HepG2 (cell line): Measurements from ENCODE around the gene SPTY2D1. TPM values are rescaled to one million over a fixed set of nuclear protein-coding genes. Genes with fewer than 3 reads are reported as not detected.

Experiments
- ATAC-seq: fragments of 200-7000 bp; cut with Tn5 transposase; 3 replicates; pipeline ENCODE4 v1.9.1; 2020; ENCODE audit warnings: mild to moderate bottlenecking, moderate library complexity
- BruUV-seq: library from RNA; stranded (reverse); fragments of 400-500 nt; replicated peaks from 2 replicates; lab custom pipeline; 2021; lab: Mats Ljungman, UMichigan
- CTCF ChIA-PET: fragments of 300-600 bp; formaldehyde crosslinking; extraction: SDS; loops from one replicate; lab custom pipeline; 2021; ENCODE audit warnings: low total read pairs, inconsistent platforms, low intra/inter-chr PET ratio; lab: Yijun Ruan, JAX
- POLR2A ChIA-PET: fragments of 350-600 bp; sonication (Branson Sonifier 250); formaldehyde crosslinking; loops from one replicate; lab custom pipeline; 2020; ENCODE audit warnings: antibody characterized with exemption, inconsistent platforms; lab: Yijun Ruan, JAX
- DNase-seq: peaks from one replicate; pipeline ENCODE4 v3.0.0-alpha.2; 2015; ENCODE audit warnings: low spot score
- FAIRE-seq: peaks from 3 replicates; lab custom pipeline; 2011; peaks lifted over from hg19 to GRCh38; lab: Jason Lieb, UNC
- H2AFZ ChIP-seq: one replicate; pipeline ENCODE4 v1.6.1; 2011; ENCODE audit warnings: low read length, inconsistent platforms
- H3K27ac ChIP-seq: fragments of 300-600 bp; 3 replicates; pipeline ENCODE4 v1.8.0; 2011; ENCODE audit warnings: mixed run types, mild to moderate bottlenecking, mixed read lengths, low read length, inconsistent platforms; ENCODE audit not compliant: insufficient read depth; ENCODE audit errors: extremely low read length
- H3K27me3 ChIP-seq, 2 experiments: fragments of 200-600 bp in 1 of 2; 2 replicates in 1 of 2; 3 replicates in 1 of 2; pipeline versions ENCODE4 v1.6.0 to v1.8.0; 2011; ENCODE audit warnings: low read length in 2 of 2, mild to moderate bottlenecking in 2 of 2, moderate library complexity in 2 of 2, inconsistent platforms in 1 of 2; ENCODE audit not compliant: insufficient read depth in 2 of 2, control insufficient read depth in 1 of 2
- H3K36me3 ChIP-seq, 2 experiments: fragments of 200-600 bp in 1 of 2; replicated peaks in 1 of 2; 2 replicates in 1 of 2; 3 replicates in 1 of 2; pipeline versions ENCODE4 v1.5.1 to v1.8.0; 2011; ENCODE audit warnings: low read length in 2 of 2, inconsistent platforms in 1 of 2; ENCODE audit not compliant: insufficient read depth in 2 of 2, control insufficient read depth in 1 of 2
- H3K4me1 ChIP-seq: 2 replicates; pipeline ENCODE4 v1.5.1; 2012; ENCODE audit warnings: low read length, inconsistent platforms; ENCODE audit not compliant: insufficient read depth
- H3K4me2 ChIP-seq: 2 replicates; pipeline ENCODE4 v1.6.0; 2011; ENCODE audit warnings: low read depth, low read length, inconsistent platforms
- H3K4me3 ChIP-seq, 3 experiments: fragments of 200-600 bp in 1 of 3; sonication (generic), shearing (Covaris generic) in 1 of 3; replicated peaks in 1 of 3; 2 replicates each; pipeline ENCODE4 v1.5.1; 2011 to 2016; ENCODE audit warnings: low read length in 3 of 3, inconsistent platforms in 2 of 3, low read depth in 2 of 3, mild to moderate bottlenecking in 2 of 3, control low read depth in 1 of 3, mixed read lengths in 1 of 3; ENCODE audit not compliant: insufficient read depth in 1 of 3
- H3K79me2 ChIP-seq: one replicate; pipeline ENCODE4 v1.6.1; 2011; ENCODE audit warnings: low read length, inconsistent platforms; ENCODE audit not compliant: insufficient read depth
- H3K9ac ChIP-seq: 2 replicates; pipeline ENCODE4 v1.6.0; 2011; ENCODE audit warnings: mild to moderate bottlenecking, low read depth, low read length, inconsistent platforms; ENCODE audit not compliant: insufficient read depth
- H3K9me3 ChIP-seq: 2 replicates; pipeline ENCODE4 v1.5.1; 2012; ENCODE audit warnings: mild to moderate bottlenecking, low read length
- H4K20me1 ChIP-seq: 2 replicates; pipeline ENCODE4 v1.6.0; 2011; ENCODE audit warnings: inconsistent platforms, mild to moderate bottlenecking, low read length, moderate library complexity; ENCODE audit not compliant: insufficient read depth
- BCL6 ChIP-seq: IDR thresholded peaks from 2 replicates; pipeline ENCODE4 v1.6.1; 2016; ENCODE audit warnings: missing genetic modification reagents, missing compliant biosample characterization
- FOXC1 ChIP-seq: sonication (generic); formaldehyde crosslinking; IDR thresholded peaks from 2 replicates; pipeline ENCODE4 v1.8.0; 2022; ENCODE audit warnings: mild to moderate bottlenecking, missing genetic modification reagents, borderline replicate concordance
- PAWR ChIP-seq: sonication (generic); formaldehyde crosslinking; IDR thresholded peaks from 2 replicates; pipeline ENCODE4 v1.4.0; 2020; ENCODE audit warnings: missing genetic modification reagents, mild to moderate bottlenecking, borderline replicate concordance
- SETDB1 ChIP-seq: sonication (generic); formaldehyde crosslinking; IDR thresholded peaks from 2 replicates; pipeline ENCODE4 v1.5.1; 2020; ENCODE audit warnings: missing genetic modification reagents, mild to moderate bottlenecking, borderline replicate concordance
- TARDBP ChIP-seq: sonication (generic); formaldehyde crosslinking; IDR thresholded peaks from 2 replicates; pipeline ENCODE4 v1.8.0; 2022; ENCODE audit warnings: mild to moderate bottlenecking, missing genetic modification reagents
- TOPORS ChIP-seq: sonication (generic); formaldehyde crosslinking; IDR thresholded peaks from 2 replicates; pipeline ENCODE4 v1.8.0; 2023; ENCODE audit warnings: mild to moderate bottlenecking, missing genetic modification reagents
- ZNF12 ChIP-seq: sonication (generic); formaldehyde crosslinking; IDR thresholded peaks from 2 replicates; pipeline ENCODE4 v1.5.0; 2020; ENCODE audit warnings: missing genetic modification reagents
- ZNF235 ChIP-seq: sonication (generic); formaldehyde crosslinking; IDR thresholded peaks from 2 replicates; pipeline ENCODE4 v1.8.1; 2023; ENCODE audit warnings: mild to moderate bottlenecking, missing genetic modification reagents, borderline replicate concordance
- ZNF432 ChIP-seq: sonication (generic); formaldehyde crosslinking; IDR thresholded peaks from 2 replicates; pipeline ENCODE4 v1.5.0; 2020; ENCODE audit warnings: missing genetic modification reagents, mild to moderate bottlenecking, borderline replicate concordance
- WGBS: methylation state at CpG from one replicate; pipeline ENCODE4 v1.1.6; 2017; ENCODE audit warnings: low lambda C conversion rate; 5-methylcytosine and 5-hydroxymethylcytosine counted together
- in situ Hi-C: cut with HindIII; loops from 2 replicates; pipeline ENCODE4 v1.10.0; 2017; ENCODE audit warnings: low pct_unique_long_range_greater_than_20kb; ENCODE audit not compliant: extremely low pct_ligation_motif_present
- intact Hi-C: fragments of 100-400 bp; cut with micrococcal nuclease; formaldehyde crosslinking; loops from one replicate; pipeline ENCODE4 v1.10.0; 2022; ENCODE audit not compliant: unreplicated experiment
- polyA plus RNA-seq, 8 experiments: library from polyadenylated mRNA; depleted of rRNA in 3 of 8; stranded (reverse) in 7 of 8; unstranded in 1 of 8; fragments of >200 nt; fragmentation: Illumina TruSeq in 4 of 8; extraction: Trizol in 4 of 8; gene quantifications; 2 replicates each; pipeline versions ENCODE4 v1.2.1 to v1.2.3, GENCODE V29; 2011 to 2016; ENCODE audit warnings: low read depth in 4 of 8, missing spikeins in 1 of 8, mixed read lengths in 1 of 8; ENCODE audit not compliant: insufficient read depth in 1 of 8
- total RNA-seq, 5 experiments: library from RNA; depleted of rRNA; stranded (reverse); fragments of >200 nt; fragmentation: Illumina TruSeq; extraction: Trizol; gene quantifications; 2 replicates each; pipeline ENCODE4 v1.2.3, GENCODE V29; 2016; ENCODE audit warnings: low read depth in 1 of 5
- TF ChIP-seq, protein P1 (sequence below): fragments of 450-650 bp; IDR thresholded peaks from 2 replicates; pipeline ENCODE4 v1.6.1; 2017; ENCODE audit warnings: mild to moderate bottlenecking
- TF ChIP-seq, protein P2 (sequence below): sonication (generic); formaldehyde crosslinking; IDR thresholded peaks from 2 replicates; pipeline ENCODE4 v1.4.0; 2020; ENCODE audit warnings: missing genetic modification reagents, mild to moderate bottlenecking, borderline replicate concordance
- TF ChIP-seq, protein P3 (sequence below): sonication (generic); formaldehyde crosslinking; conservative IDR thresholded peaks from 2 replicates; pipeline ENCODE4 v1.4.0; 2020; ENCODE audit warnings: missing genetic modification reagents
- TF ChIP-seq, protein P4 (sequence below): sonication (generic); formaldehyde crosslinking; IDR thresholded peaks from 2 replicates; pipeline ENCODE4 v1.4.0; 2020; ENCODE audit warnings: missing genetic modification reagents

SPTY2D1 gene
- total and polyA plus RNA-seq, 2 of the 13 experiments (the other 11 are each of a cell fraction or from before 2014, with no cell fraction given) = 6.9 to 14.8 TPM

DNA sequence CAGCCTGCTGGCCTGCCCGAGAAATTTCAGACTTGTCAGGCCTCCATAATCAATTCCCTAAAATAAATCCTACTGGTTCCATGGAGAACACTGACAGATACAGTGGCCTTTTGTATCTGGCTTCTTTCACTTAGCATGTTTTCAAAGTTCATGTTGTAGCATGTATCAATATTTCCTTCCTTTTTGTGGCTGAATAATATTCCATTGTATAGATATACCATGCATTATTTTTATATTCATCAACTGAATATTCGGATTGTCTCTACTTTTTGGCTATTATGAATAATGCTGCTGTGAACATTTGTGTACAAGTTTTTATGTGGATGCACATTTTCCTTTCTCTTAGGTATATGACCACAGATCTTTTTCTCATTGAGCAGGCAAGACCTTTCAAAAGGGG, 10.4 kb downstream of the SPTY2D1 start:
- no peak overlapping the region for H3K27ac ChIP-seq
- DNase-seq (no peak), FAIRE-seq (no peak), ATAC-seq (no peak)
- ChIA-PET POLR2A (interaction anchor here (1.0 kb wide), 1 partner anchor 11 kb away, joined by 3 read pairs; the partner anchor contains the start of gene SPTY2D1), CTCF (no interaction called here)
- H3K27me3 ChIP-seq = no peaks in the 10 kb centered on the region
- BruUV-seq = no TSS peak
- H3K9me3 ChIP-seq = no peaks in the 10 kb centered on the region
- intact Hi-C loops (no loop called here), in situ Hi-C loops (no loop called here)
- H4K20me1 ChIP-seq = no peaks in the 10 kb centered on the region; the same call in 1 of the 2 replicates
- no peak overlapping the region for H3K9ac ChIP-seq
- H2AFZ ChIP-seq = no peak overlapping the region
- 98% methylated on average over 2 of the region's 2 CpGs for WGBS
- no peaks in the 10 kb centered on the region; a peak in 1 of 5 replicates for H3K36me3 ChIP-seq
- no peak overlapping the region for H3K4me2 ChIP-seq
- no peaks in the 10 kb centered on the region for H3K4me1 ChIP-seq
- no peak for TF ChIP-seq ZNF12 (CRISPR knock-in tag)
- TF ChIP-seq, protein P1, sequence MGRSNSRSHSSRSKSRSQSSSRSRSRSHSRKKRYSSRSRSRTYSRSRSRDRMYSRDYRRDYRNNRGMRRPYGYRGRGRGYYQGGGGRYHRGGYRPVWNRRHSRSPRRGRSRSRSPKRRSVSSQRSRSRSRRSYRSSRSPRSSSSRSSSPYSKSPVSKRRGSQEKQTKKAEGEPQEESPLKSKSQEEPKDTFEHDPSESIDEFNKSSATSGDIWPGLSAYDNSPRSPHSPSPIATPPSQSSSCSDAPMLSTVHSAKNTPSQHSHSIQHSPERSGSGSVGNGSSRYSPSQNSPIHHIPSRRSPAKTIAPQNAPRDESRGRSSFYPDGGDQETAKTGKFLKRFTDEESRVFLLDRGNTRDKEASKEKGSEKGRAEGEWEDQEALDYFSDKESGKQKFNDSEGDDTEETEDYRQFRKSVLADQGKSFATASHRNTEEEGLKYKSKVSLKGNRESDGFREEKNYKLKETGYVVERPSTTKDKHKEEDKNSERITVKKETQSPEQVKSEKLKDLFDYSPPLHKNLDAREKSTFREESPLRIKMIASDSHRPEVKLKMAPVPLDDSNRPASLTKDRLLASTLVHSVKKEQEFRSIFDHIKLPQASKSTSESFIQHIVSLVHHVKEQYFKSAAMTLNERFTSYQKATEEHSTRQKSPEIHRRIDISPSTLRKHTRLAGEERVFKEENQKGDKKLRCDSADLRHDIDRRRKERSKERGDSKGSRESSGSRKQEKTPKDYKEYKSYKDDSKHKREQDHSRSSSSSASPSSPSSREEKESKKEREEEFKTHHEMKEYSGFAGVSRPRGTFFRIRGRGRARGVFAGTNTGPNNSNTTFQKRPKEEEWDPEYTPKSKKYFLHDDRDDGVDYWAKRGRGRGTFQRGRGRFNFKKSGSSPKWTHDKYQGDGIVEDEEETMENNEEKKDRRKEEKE = no peak
- no peak for TF ChIP-seq ZNF235
- no peak for TF ChIP-seq SETDB1 (CRISPR knock-in tag)
- TF ChIP-seq, protein P2, sequence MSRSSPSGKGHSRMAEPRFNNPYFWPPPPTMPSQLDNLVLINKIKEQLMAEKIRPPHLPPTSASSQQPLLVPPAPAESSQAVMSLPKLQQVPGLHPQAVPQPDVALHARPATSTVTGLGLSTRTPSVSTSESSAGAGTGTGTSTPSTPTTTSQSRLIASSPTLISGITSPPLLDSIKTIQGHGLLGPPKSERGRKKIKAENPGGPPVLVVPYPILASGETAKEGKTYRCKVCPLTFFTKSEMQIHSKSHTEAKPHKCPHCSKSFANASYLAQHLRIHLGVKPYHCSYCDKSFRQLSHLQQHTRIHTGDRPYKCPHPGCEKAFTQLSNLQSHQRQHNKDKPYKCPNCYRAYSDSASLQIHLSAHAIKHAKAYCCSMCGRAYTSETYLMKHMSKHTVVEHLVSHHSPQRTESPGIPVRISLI (CRISPR knock-in tag) = no peak
- TF ChIP-seq BCL6 = no peak
- no peak for TF ChIP-seq FOXC1
- TF ChIP-seq ZNF432 = no peak
- TF ChIP-seq PAWR (CRISPR knock-in tag) = no peak
- no peak for TF ChIP-seq TARDBP (CRISPR knock-in tag)
- TF ChIP-seq, protein P3, sequence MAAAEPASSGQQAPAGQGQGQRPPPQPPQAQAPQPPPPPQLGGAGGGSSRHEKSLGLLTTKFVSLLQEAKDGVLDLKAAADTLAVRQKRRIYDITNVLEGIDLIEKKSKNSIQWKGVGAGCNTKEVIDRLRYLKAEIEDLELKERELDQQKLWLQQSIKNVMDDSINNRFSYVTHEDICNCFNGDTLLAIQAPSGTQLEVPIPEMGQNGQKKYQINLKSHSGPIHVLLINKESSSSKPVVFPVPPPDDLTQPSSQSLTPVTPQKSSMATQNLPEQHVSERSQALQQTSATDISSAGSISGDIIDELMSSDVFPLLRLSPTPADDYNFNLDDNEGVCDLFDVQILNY (CRISPR knock-in tag) = no peak
- no peak for TF ChIP-seq TOPORS (CRISPR knock-in tag)
- TF ChIP-seq, protein P4, sequence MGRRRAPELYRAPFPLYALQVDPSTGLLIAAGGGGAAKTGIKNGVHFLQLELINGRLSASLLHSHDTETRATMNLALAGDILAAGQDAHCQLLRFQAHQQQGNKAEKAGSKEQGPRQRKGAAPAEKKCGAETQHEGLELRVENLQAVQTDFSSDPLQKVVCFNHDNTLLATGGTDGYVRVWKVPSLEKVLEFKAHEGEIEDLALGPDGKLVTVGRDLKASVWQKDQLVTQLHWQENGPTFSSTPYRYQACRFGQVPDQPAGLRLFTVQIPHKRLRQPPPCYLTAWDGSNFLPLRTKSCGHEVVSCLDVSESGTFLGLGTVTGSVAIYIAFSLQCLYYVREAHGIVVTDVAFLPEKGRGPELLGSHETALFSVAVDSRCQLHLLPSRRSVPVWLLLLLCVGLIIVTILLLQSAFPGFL (CRISPR knock-in tag) = no peak
- no peak overlapping the region for H3K4me3 ChIP-seq
- H3K79me2 ChIP-seq = peaks cover 76% of the 10 kb centered on the region
